Measurements from ENCODE around the gene NOSTRIN. TPM values are rescaled to one million over a fixed set of nuclear protein-coding genes. Genes with fewer than 3 reads are reported as not detected.
"Not testable (repeated sequence)": the region's sequence is repeated elsewhere in the genome, so short reads cannot be mapped to it uniquely, and the experiment has no call there.

NOSTRIN gene
- total and polyA plus RNA-seq, 5 experiments from 2014 or later = 0.55 TPM; not detected in 4

GRCh38 chr2:168843253-168843652 is 40.8 kb downstream of the NOSTRIN start:
- DNase-seq (no peak), ATAC-seq (no peak)
- H3K9me3 Mint-ChIP-seq = no peaks in the 10 kb centered on the region
- H3K4me1 Mint-ChIP-seq = no peaks in the 10 kb centered on the region
- H3K27me3 Mint-ChIP-seq = peaks cover 0 to 4% (median 0%) of the 10 kb centered on the region in 5 donors
- H3K36me3 Mint-ChIP-seq = no peaks in the 10 kb centered on the region
- POLR2A ChIA-PET = no interaction called here
- H3K4me3 Mint-ChIP-seq = no peak overlapping the region
- no peak overlapping the region for H3K27ac Mint-ChIP-seq

GRCh38 chr2:168848225-168848624 is 45.8 kb downstream of the NOSTRIN start:
- H3K4me3 Mint-ChIP-seq = no peak overlapping the region
- no peak for ATAC-seq
- H3K36me3 Mint-ChIP-seq = no peaks in the 10 kb centered on the region
- no peak for DNase-seq
- H3K27me3 Mint-ChIP-seq = peaks cover 0 to 4% (median 0%) of the 10 kb centered on the region in 5 donors
- peaks cover 0 to 2% (median 1%) of the 10 kb centered on the region in 4 donors for H3K4me1 Mint-ChIP-seq
- POLR2A ChIA-PET = no interaction called here
- no peak overlapping the region for H3K27ac Mint-ChIP-seq
- H3K9me3 Mint-ChIP-seq = no peaks in the 10 kb centered on the region

- peak in 3 of 10 donors; percentile 4 to 19 (median 6) for DNase-seq
Measured at GRCh38 chr2:168849610-168850009, 47.2 kb downstream of the NOSTRIN start.

GRCh38 chr2:168850846-168851245 is 48.4 kb downstream of the NOSTRIN start:
- Mint-ChIP-seq H3K36me3 (peaks cover 0 to 6% (median 0%) of the 10 kb centered on the region in 3 donors), H3K27ac (no peak overlapping the region), H3K4me1 (peaks cover 0 to 2% (median 1%) of the 10 kb centered on the region in 4 donors), H3K9me3 (no peaks in the 10 kb centered on the region), H3K27me3 (peaks cover 0 to 2% (median 0%) of the 10 kb centered on the region in 5 donors), H3K4me3 (no peak overlapping the region)
- POLR2A ChIA-PET = no interaction called here
- ATAC-seq (no peak), DNase-seq (no peak)

More at GRCh38 chr2:168849610-168850009, 47.2 kb downstream of the NOSTRIN start:
- H3K4me1 Mint-ChIP-seq = peaks cover 0 to 2% (median 1%) of the 10 kb centered on the region in 4 donors
- peak overlapping the region in 1 of 10 donors; percentile 2 for H3K4me3 Mint-ChIP-seq
- ATAC-seq = peak; percentile 33 to 35
- peaks cover 0 to 5% (median 0%) of the 10 kb centered on the region in 3 donors for H3K36me3 Mint-ChIP-seq
- peak overlapping the region in 1 of 10 donors; percentile 12 for H3K27ac Mint-ChIP-seq
- POLR2A ChIA-PET = interaction anchor here (0.9 kb wide), 1 partner anchor 503 kb away, joined by 4 read pairs; no protein-coding TSS in a partner anchor
- H3K27me3 Mint-ChIP-seq = peaks cover 0 to 4% (median 0%) of the 10 kb centered on the region in 5 donors
- no peaks in the 10 kb centered on the region for H3K9me3 Mint-ChIP-seq

GRCh38 chr2:168851674-168852320 is 49.4 kb downstream of the NOSTRIN start:
- Mint-ChIP-seq H3K27me3 (no peaks in the 10 kb centered on the region), H3K9me3 (no peaks in the 10 kb centered on the region), H3K27ac (no peak overlapping the region), H3K4me1 (peaks cover 0 to 2% (median 1%) of the 10 kb centered on the region in 4 donors), H3K36me3 (peaks cover 0 to 6% (median 0%) of the 10 kb centered on the region in 3 donors), H3K4me3 (no peak overlapping the region)
- DNase-seq = no peak
- POLR2A ChIA-PET = no interaction called here
- ATAC-seq = no peak

- peaks cover 0 to 2% (median 1%) of the 10 kb centered on the region in 4 donors for H3K4me1 Mint-ChIP-seq
- ATAC-seq (no peak), DNase-seq (no peak)
- H3K27ac Mint-ChIP-seq = no peak overlapping the region
- H3K9me3 Mint-ChIP-seq = no peaks in the 10 kb centered on the region
- POLR2A ChIA-PET = no interaction called here
- no peaks in the 10 kb centered on the region for H3K27me3 Mint-ChIP-seq
- no peak overlapping the region for H3K4me3 Mint-ChIP-seq
- H3K36me3 Mint-ChIP-seq = peaks cover 0 to 6% (median 0%) of the 10 kb centered on the region in 3 donors
Measured at GRCh38 chr2:168852481-168852880, 50.0 kb downstream of the NOSTRIN start.

- POLR2A ChIA-PET = no interaction called here
- no peak overlapping the region for H3K4me3 Mint-ChIP-seq
Measured at GRCh38 chr2:168853471-168853870, 51.0 kb downstream of the NOSTRIN start.

GRCh38 chr2:168854651-168855050 is 52.2 kb downstream of the NOSTRIN start:
- ATAC-seq (no peak), DNase-seq (no peak)
- H3K36me3 Mint-ChIP-seq = peaks cover 0 to 6% (median 0%) of the 10 kb centered on the region in 3 donors
- POLR2A ChIA-PET = no interaction called here
- no peaks in the 10 kb centered on the region for H3K9me3 Mint-ChIP-seq
- no peak overlapping the region for H3K4me3 Mint-ChIP-seq
- peaks cover 0 to 2% (median under 1%) of the 10 kb centered on the region in 4 donors for H3K4me1 Mint-ChIP-seq
- no peak overlapping the region for H3K27ac Mint-ChIP-seq
- no peaks in the 10 kb centered on the region for H3K27me3 Mint-ChIP-seq

More at GRCh38 chr2:168853471-168853870, 51.0 kb downstream of the NOSTRIN start:
- H3K27ac Mint-ChIP-seq = no peak overlapping the region
- no peaks in the 10 kb centered on the region for H3K27me3 Mint-ChIP-seq
- peaks cover 0 to 2% (median 1%) of the 10 kb centered on the region in 4 donors for H3K4me1 Mint-ChIP-seq
- peaks cover 0 to 6% (median 0%) of the 10 kb centered on the region in 3 donors for H3K36me3 Mint-ChIP-seq
- no peaks in the 10 kb centered on the region for H3K9me3 Mint-ChIP-seq
- ATAC-seq (no peak), DNase-seq (no peak)

- Mint-ChIP-seq H3K27ac (no peak overlapping the region), H3K4me3 (no peak overlapping the region), H3K36me3 (peaks cover 0 to 6% (median 0%) of the 10 kb centered on the region in 3 donors), H3K4me1 (no peaks in the 10 kb centered on the region), H3K27me3 (no peaks in the 10 kb centered on the region), H3K9me3 (no peaks in the 10 kb centered on the region)
- ATAC-seq = no peak
- no peak for DNase-seq
- POLR2A ChIA-PET = no interaction called here
Measured at GRCh38 chr2:168855601-168856000, 53.2 kb downstream of the NOSTRIN start.

GRCh38 chr2:168858146-168858545 is 55.7 kb downstream of the NOSTRIN start:
- Mint-ChIP-seq H3K4me1 (no peaks in the 10 kb centered on the region), H3K27me3 (peaks cover 0 to 1% (median 0%) of the 10 kb centered on the region in 5 donors), H3K4me3 (no peak overlapping the region), H3K9me3 (no peaks in the 10 kb centered on the region), H3K36me3 (peaks cover 0 to 6% (median 0%) of the 10 kb centered on the region in 3 donors), H3K27ac (no peak overlapping the region)
- ATAC-seq (no peak), DNase-seq (no peak)
- POLR2A ChIA-PET = no interaction called here

- POLR2A ChIA-PET, H3K27me3 Mint-ChIP-seq, H3K4me1 Mint-ChIP-seq, H3K36me3 Mint-ChIP-seq, H3K4me3 Mint-ChIP-seq, ATAC-seq, DNase-seq, H3K27ac Mint-ChIP-seq: not testable (repeated sequence)
- H3K9me3 Mint-ChIP-seq = peaks cover 0 to 13% (median 3%) of the 10 kb centered on the region in 9 donors
Measured at GRCh38 chr2:168867164-168867563, 64.7 kb downstream of the NOSTRIN start.

GRCh38 chr2:168870369-168870768 is 67.9 kb downstream of the NOSTRIN start:
- ATAC-seq, POLR2A ChIA-PET, H3K4me1 Mint-ChIP-seq, DNase-seq, H3K27me3 Mint-ChIP-seq, H3K4me3 Mint-ChIP-seq, H3K36me3 Mint-ChIP-seq, H3K27ac Mint-ChIP-seq, H3K9me3 Mint-ChIP-seq: not testable (repeated sequence)

- H3K9me3 Mint-ChIP-seq, DNase-seq, H3K27me3 Mint-ChIP-seq, H3K4me1 Mint-ChIP-seq, H3K36me3 Mint-ChIP-seq, ATAC-seq, POLR2A ChIA-PET, H3K4me3 Mint-ChIP-seq, H3K27ac Mint-ChIP-seq: not testable (repeated sequence)
Measured at GRCh38 chr2:168870824-168871223, 68.4 kb downstream of the NOSTRIN start.

Measured in naive thymus-derived CD8-positive, alpha-beta T cell (primary cell).